A673 (cell line): ENCODE data around the gene FBXL17.

ENCODE experiments used
- EZH2 ChIP-seq: fragments of 200-600 bp; sonication (generic); IDR thresholded peaks from 2 replicates; pipeline ENCODE4 v1.6.1; 2017; ENCODE audit warnings: borderline replicate concordance, low read depth, mild to moderate bottlenecking, mixed read lengths, antibody characterized with exemption, low read length; ENCODE audit not compliant: poor library complexity, severe bottlenecking
- TF ChIP-seq, protein P1 (sequence below): fragments of 300-800, 200-600 bp; sonication (generic); conservative IDR thresholded peaks from 2 replicates; pipeline ENCODE4 v1.5.1; 2017; ENCODE audit warnings: low read depth, mild to moderate bottlenecking, antibody characterized with exemption, low read length, moderate library complexity, mixed read lengths

- TF ChIP-seq, protein P1, sequence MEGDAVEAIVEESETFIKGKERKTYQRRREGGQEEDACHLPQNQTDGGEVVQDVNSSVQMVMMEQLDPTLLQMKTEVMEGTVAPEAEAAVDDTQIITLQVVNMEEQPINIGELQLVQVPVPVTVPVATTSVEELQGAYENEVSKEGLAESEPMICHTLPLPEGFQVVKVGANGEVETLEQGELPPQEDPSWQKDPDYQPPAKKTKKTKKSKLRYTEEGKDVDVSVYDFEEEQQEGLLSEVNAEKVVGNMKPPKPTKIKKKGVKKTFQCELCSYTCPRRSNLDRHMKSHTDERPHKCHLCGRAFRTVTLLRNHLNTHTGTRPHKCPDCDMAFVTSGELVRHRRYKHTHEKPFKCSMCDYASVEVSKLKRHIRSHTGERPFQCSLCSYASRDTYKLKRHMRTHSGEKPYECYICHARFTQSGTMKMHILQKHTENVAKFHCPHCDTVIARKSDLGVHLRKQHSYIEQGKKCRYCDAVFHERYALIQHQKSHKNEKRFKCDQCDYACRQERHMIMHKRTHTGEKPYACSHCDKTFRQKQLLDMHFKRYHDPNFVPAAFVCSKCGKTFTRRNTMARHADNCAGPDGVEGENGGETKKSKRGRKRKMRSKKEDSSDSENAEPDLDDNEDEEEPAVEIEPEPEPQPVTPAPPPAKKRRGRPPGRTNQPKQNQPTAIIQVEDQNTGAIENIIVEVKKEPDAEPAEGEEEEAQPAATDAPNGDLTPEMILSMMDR = no peak
- no peak for TF ChIP-seq EZH2
Measured at GRCh38 chr5:108201721-108202120, 180.2 kb downstream of the FBXL17 start.
